ENCODE measurements around the gene DDX24. TPM values are rescaled to one million over a fixed set of nuclear protein-coding genes. Genes with fewer than 3 reads are reported as not detected.
A peak's percentile ranks its signal among the peaks of the same experiment; 100 is the strongest.

Gene DDX24
- total and polyA plus RNA-seq, 2 experiments from 2014 or later = 123 to 149 TPM

- Histone ChIP-seq H3K4me2 (ENCODE audit: unreplicated experiment) (no peak overlapping the region), H4K20me1 (ENCODE audit: insufficient read depth) (no peaks in the 10 kb centered on the region), H3K4me1 (ENCODE audit: insufficient read depth) (no peaks in the 10 kb centered on the region), H3K79me2 (ENCODE audit: insufficient read depth) (no peaks in the 10 kb centered on the region), H2AFZ (0 out of 2 replicates have a peak overlapping the region, but pooled peaks have one; percentile 18), H3K27me3 (replicated peaks; ENCODE audit: insufficient read depth) (no peaks in the 10 kb centered on the region; the same call in none of the 2 replicates), H3K4me3 (no peak overlapping the region), H3K36me3 (ENCODE audit: low read depth) (no peaks in the 10 kb centered on the region), H3K9me3 (ENCODE audit: low read depth) (no peaks in the 10 kb centered on the region), H3K9me2 (ENCODE audit: insufficient read depth) (no peaks in the 10 kb centered on the region), H3K9ac (no peak overlapping the region), H3F3A (ENCODE audit: insufficient read depth) (no peaks in the 10 kb centered on the region), H3K27ac (no peak overlapping the region)
- peak; percentile 32 for DNase-seq
- WGBS, 2 experiments (ENCODE audit: low coverage in 1 of 2, low lambda C conversion rate in 2 of 2, missing lambda C conversion rate in 2 of 2) = 78 to 83% methylated on average over 6 of the region's 6 CpGs
- TF ChIP-seq EZH2 (IDR thresholded peaks at IDR 0.05; ENCODE audit: insufficient read depth, poor library complexity, severe bottlenecking) (no peak), EZH2phosphoT487 (IDR thresholded peaks at IDR 0.05; ENCODE audit: insufficient read depth, low read depth) (no peak)
- in situ Hi-C loops (cut with MboI) = no loop called here
Measured at GRCh38 chr14:94112513-94113063, 31.6 kb upstream of the DDX24 start.

GRCh38 chr14:94111276-94112095 is 30.5 kb upstream of the DDX24 start:
- Histone ChIP-seq H3K4me1 (ENCODE audit: insufficient read depth) (no peaks in the 10 kb centered on the region), H3K4me2 (ENCODE audit: unreplicated experiment) (no peak overlapping the region), H3K36me3 (ENCODE audit: low read depth) (no peaks in the 10 kb centered on the region), H3F3A (ENCODE audit: insufficient read depth) (no peaks in the 10 kb centered on the region), H3K9ac (no peak overlapping the region), H4K20me1 (ENCODE audit: insufficient read depth) (no peaks in the 10 kb centered on the region), H3K27me3 (replicated peaks; ENCODE audit: insufficient read depth) (no peaks in the 10 kb centered on the region; the same call in 1 of the 2 replicates), H3K4me3 (no peak overlapping the region), H3K79me2 (ENCODE audit: insufficient read depth) (no peaks in the 10 kb centered on the region), H3K9me3 (ENCODE audit: low read depth) (no peaks in the 10 kb centered on the region), H3K9me2 (ENCODE audit: insufficient read depth) (no peaks in the 10 kb centered on the region), H2AFZ (no peak overlapping the region), H3K27ac (no peak overlapping the region)
- WGBS, 2 experiments (ENCODE audit: low coverage in 1 of 2, low lambda C conversion rate in 2 of 2, missing lambda C conversion rate in 2 of 2) = 92 to 95% methylated on average over 13 to 20 of the region's 20 CpGs
- no peak for TF ChIP-seq EZH2 (IDR thresholded peaks at IDR 0.05; ENCODE audit: insufficient read depth, poor library complexity, severe bottlenecking)
- no peak for TF ChIP-seq EZH2phosphoT487 (IDR thresholded peaks at IDR 0.05; ENCODE audit: insufficient read depth, low read depth)
- DNase-seq = no peak
- in situ Hi-C loops (cut with MboI) = no loop called here

- DNase-seq = peak; percentile 46
- no peak within 1 kb of the TSS for H3K27ac ChIP-seq
Measured at GRCh38 chr14:94110552-94111181, 29.7 kb upstream of the DDX24 start, which contains the start of gene IFI27. Gene IFI27, plus strand, starts transcription at chr14:94110736.

GRCh38 chr14:94109915-94110250 is 28.9 kb upstream of the DDX24 start:
- in situ Hi-C loops (cut with MboI) = no loop called here
- no peak for DNase-seq
- Histone ChIP-seq H3K4me1 (ENCODE audit: insufficient read depth) (no peaks in the 10 kb centered on the region), H3K79me2 (ENCODE audit: insufficient read depth) (no peaks in the 10 kb centered on the region), H3K27ac (no peak overlapping the region), H3K9me2 (ENCODE audit: insufficient read depth) (no peaks in the 10 kb centered on the region), H3K4me2 (ENCODE audit: unreplicated experiment) (no peak overlapping the region), H3K36me3 (ENCODE audit: low read depth) (no peaks in the 10 kb centered on the region), H2AFZ (no peak overlapping the region), H3K4me3 (no peak overlapping the region), H3F3A (ENCODE audit: insufficient read depth) (no peaks in the 10 kb centered on the region), H3K9me3 (ENCODE audit: low read depth) (no peaks in the 10 kb centered on the region), H3K27me3 (replicated peaks; ENCODE audit: insufficient read depth) (no peaks in the 10 kb centered on the region; the same call in 1 of the 2 replicates), H3K9ac (no peak overlapping the region), H4K20me1 (ENCODE audit: insufficient read depth) (no peaks in the 10 kb centered on the region)
- TF ChIP-seq EZH2 (IDR thresholded peaks at IDR 0.05; ENCODE audit: insufficient read depth, poor library complexity, severe bottlenecking) (no peak), EZH2phosphoT487 (IDR thresholded peaks at IDR 0.05; ENCODE audit: insufficient read depth, low read depth) (no peak)
- 89 to 100% methylated on average over 2 of the region's 2 CpGs for WGBS, 2 experiments (ENCODE audit: low coverage in 1 of 2, low lambda C conversion rate in 2 of 2, missing lambda C conversion rate in 2 of 2)

More at GRCh38 chr14:94110552-94111181, 29.7 kb upstream of the DDX24 start, which contains the start of gene IFI27:
- H3K9me3 ChIP-seq (ENCODE audit: low read depth) = no peaks in the 10 kb centered on the region
- H3K36me3 ChIP-seq (ENCODE audit: low read depth) = no peaks in the 10 kb centered on the region
- in situ Hi-C loops (cut with MboI) = no loop called here
- H3K79me2 ChIP-seq (ENCODE audit: insufficient read depth) = no peaks in the 10 kb centered on the region
- no peaks in the 10 kb centered on the region for H3K9me2 ChIP-seq (ENCODE audit: insufficient read depth)
- no peaks in the 10 kb centered on the region for H4K20me1 ChIP-seq (ENCODE audit: insufficient read depth)
- no peaks in the 10 kb centered on the region for H3K4me1 ChIP-seq (ENCODE audit: insufficient read depth)
- no peak for TF ChIP-seq EZH2 (IDR thresholded peaks at IDR 0.05; ENCODE audit: insufficient read depth, poor library complexity, severe bottlenecking)
- no peak for TF ChIP-seq EZH2phosphoT487 (IDR thresholded peaks at IDR 0.05; ENCODE audit: insufficient read depth, low read depth)
- no peak within 1 kb of the TSS for H2AFZ ChIP-seq
- H3K27me3 ChIP-seq (replicated peaks; ENCODE audit: insufficient read depth) = no peaks in the 10 kb centered on the region; the same call in 1 of the 2 replicates
- H3K4me3 ChIP-seq = no peak within 1 kb of the TSS
- H3K9ac ChIP-seq = no peak within 1 kb of the TSS
- no peak within 1 kb of the TSS for H3K4me2 ChIP-seq (ENCODE audit: unreplicated experiment)
- H3F3A ChIP-seq (ENCODE audit: insufficient read depth) = no peaks in the 10 kb centered on the region
- 80 to 83% methylated on average over 13 to 14 of the region's 14 CpGs for WGBS, 2 experiments (ENCODE audit: low coverage in 1 of 2, low lambda C conversion rate in 2 of 2, missing lambda C conversion rate in 2 of 2)
